GM23338 (cell line): Measurements from ENCODE around the gene PPP2R5C. TPM values are rescaled to one million over a fixed set of nuclear protein-coding genes. Genes with fewer than 3 reads are reported as not detected.
A peak's percentile ranks its signal among the peaks of the same experiment; 100 is the strongest.

Experiments used
- ATAC-seq: fragments of 200-7000 bp; cut with Tn5 transposase; 3 replicates; pipeline ENCODE4 v1.9.1; 2020
- DNase-seq: peaks from one replicate; pipeline ENCODE4 v3.0.0-alpha.2; 2015; ENCODE audit warnings: low spot score
- H2AFZ ChIP-seq: fragments of 200-600 bp; sonication (generic); 2 replicates; pipeline ENCODE4 v1.8.0; 2016; ENCODE audit warnings: antibody characterized with exemption, mild to moderate bottlenecking, moderate library complexity
- H3F3A ChIP-seq: fragments of 200-600 bp; sonication (generic); replicated peaks from 2 replicates; pipeline ENCODE4 v1.8.0; 2017; ENCODE audit warnings: antibody characterized with exemption, mixed run types, low read depth
- H3K27ac ChIP-seq: fragments of 200-600 bp; sonication (generic); 2 replicates; pipeline ENCODE4 v1.6.1; 2016; ENCODE audit warnings: low read depth
- H3K27me3 ChIP-seq: fragments of 200-600 bp; sonication (generic); 2 replicates; pipeline ENCODE4 v1.8.0; 2016; ENCODE audit warnings: mild to moderate bottlenecking, mixed run types, moderate library complexity; ENCODE audit not compliant: insufficient read depth
- H3K36me3 ChIP-seq: fragments of 200-600 bp; sonication (generic); 2 replicates; pipeline ENCODE4 v1.8.0; 2016; ENCODE audit warnings: mild to moderate bottlenecking; ENCODE audit not compliant: insufficient read depth
- H3K4me1 ChIP-seq: fragments of 200-600 bp; sonication (generic); 2 replicates; pipeline ENCODE4 v1.8.0; 2016; ENCODE audit warnings: mild to moderate bottlenecking, moderate library complexity; ENCODE audit not compliant: insufficient read depth
- H3K4me2 ChIP-seq: fragments of 200-600 bp; sonication (generic); 2 replicates; pipeline ENCODE4 v1.7.1; 2017; ENCODE audit warnings: mixed run types
- H3K4me3 ChIP-seq: fragments of 200-600 bp; sonication (generic); 2 replicates; pipeline ENCODE4 v1.6.1; 2016; ENCODE audit warnings: mixed run types
- H3K79me2 ChIP-seq: fragments of 200-600 bp; sonication (generic); replicated peaks from 2 replicates; pipeline ENCODE4 v1.8.0; 2017; ENCODE audit warnings: mild to moderate bottlenecking; ENCODE audit not compliant: insufficient read depth
- H3K9me2 ChIP-seq: fragments of 200-600 bp; sonication (generic); 2 replicates; pipeline ENCODE4 v1.8.0; 2017; ENCODE audit not compliant: insufficient read depth
- H4K20me1 ChIP-seq: fragments of 200-600 bp; sonication (generic); replicated peaks from 2 replicates; pipeline ENCODE4 v1.8.0; 2017; ENCODE audit warnings: mild to moderate bottlenecking; ENCODE audit not compliant: insufficient read depth
- H3K27ac Mint-ChIP-seq: 2 replicates; pipeline ENCODE4 v1.8.0; 2020; ENCODE audit warnings: inconsistent platforms, mild to moderate bottlenecking, moderate library complexity, mixed read lengths
- H3K27me3 Mint-ChIP-seq: 3 replicates; pipeline ENCODE4 v1.8.0; 2022; ENCODE audit warnings: low read depth, mild to moderate bottlenecking, moderate library complexity, mixed read lengths, inconsistent platforms; ENCODE audit not compliant: insufficient read depth, poor library complexity
- H3K36me3 Mint-ChIP-seq: 3 replicates; pipeline ENCODE4 v1.8.0; 2021; ENCODE audit warnings: low read depth, mild to moderate bottlenecking, inconsistent platforms, moderate library complexity, mixed read lengths
- H3K4me1 Mint-ChIP-seq: 3 replicates; pipeline ENCODE4 v1.8.0; 2020; ENCODE audit warnings: mild to moderate bottlenecking, inconsistent platforms, mixed read lengths
- H3K4me3 Mint-ChIP-seq: 3 replicates; pipeline ENCODE4 v1.8.0; 2021; ENCODE audit warnings: moderate library complexity, mild to moderate bottlenecking, inconsistent platforms, mixed read lengths
- H3K9me3 Mint-ChIP-seq: 3 replicates; pipeline ENCODE4 v1.8.0; 2020; ENCODE audit warnings: moderate library complexity, mild to moderate bottlenecking, inconsistent platforms, mixed read lengths
- CREB1 ChIP-seq: fragments of 250-450 bp; sonication (Bioruptor Pico); IDR thresholded peaks from 2 replicates; pipeline ENCODE4 v1.5.0; 2020; ENCODE audit warnings: low read depth, mild to moderate bottlenecking, moderate library complexity
- EZH2 ChIP-seq: fragments of 200-600 bp; sonication (generic); IDR thresholded peaks from one replicate; pipeline ENCODE4 v1.8.0; 2017; ENCODE audit warnings: antibody characterized with exemption, mild to moderate bottlenecking, low read depth; ENCODE audit not compliant: unreplicated experiment
- EZH2phosphoT487 ChIP-seq: fragments of 200-600 bp; sonication (generic); IDR thresholded peaks from one replicate; pipeline ENCODE4 v1.8.1; 2018; ENCODE audit warnings: antibody characterized with exemption; ENCODE audit not compliant: unreplicated experiment
- JUNB ChIP-seq: IDR thresholded peaks from one replicate; pipeline ENCODE4 v1.6.1; 2016; ENCODE audit warnings: antibody characterized with exemption; ENCODE audit not compliant: unreplicated experiment
- NANOG ChIP-seq: IDR thresholded peaks from 2 replicates; pipeline ENCODE4 v1.6.1; 2016; ENCODE audit warnings: antibody characterized with exemption, borderline replicate concordance
- POLR2AphosphoS5 ChIP-seq: IDR thresholded peaks from 2 replicates; pipeline ENCODE4 v1.6.1; 2016; ENCODE audit warnings: antibody characterized with exemption, low read depth
- REST ChIP-seq: IDR thresholded peaks from one replicate; pipeline ENCODE4 v1.6.1; 2018; ENCODE audit warnings: antibody characterized with exemption; ENCODE audit not compliant: unreplicated experiment
- polyA plus RNA-seq: library from polyadenylated mRNA; unstranded; fragments of >200 nt; fragmentation: Nextera tagmentation; extraction: Ambion mirVana; gene quantifications from 2 replicates; pipeline ENCODE4 v1.2.1, GENCODE V29; 2016
- total RNA-seq: library from RNA; depleted of rRNA; stranded (reverse); fragments of >200 nt; shearing (Covaris generic); gene quantifications from 2 replicates; pipeline ENCODE4 v1.2.3, GENCODE V29; 2014
- TF ChIP-seq, protein P1 (sequence below): IDR thresholded peaks from 2 replicates; pipeline ENCODE4 v1.6.1; 2016; ENCODE audit warnings: antibody characterized with exemption
- TF ChIP-seq, protein P2 (sequence below), 2 experiments: fragments of 200-600 bp in 1 of 2; sonication (generic) in 1 of 2; conservative IDR thresholded peaks; 2 replicates each; pipeline versions ENCODE4 v1.5.1 to v1.6.1; 2016 to 2017; ENCODE audit warnings: antibody characterized with exemption in 2 of 2, low read depth in 2 of 2, mild to moderate bottlenecking in 2 of 2, moderate library complexity in 1 of 2

PPP2R5C gene
- total and polyA plus RNA-seq, 2 experiments from 2014 or later: 75.4 to 79.7 TPM

DNA sequence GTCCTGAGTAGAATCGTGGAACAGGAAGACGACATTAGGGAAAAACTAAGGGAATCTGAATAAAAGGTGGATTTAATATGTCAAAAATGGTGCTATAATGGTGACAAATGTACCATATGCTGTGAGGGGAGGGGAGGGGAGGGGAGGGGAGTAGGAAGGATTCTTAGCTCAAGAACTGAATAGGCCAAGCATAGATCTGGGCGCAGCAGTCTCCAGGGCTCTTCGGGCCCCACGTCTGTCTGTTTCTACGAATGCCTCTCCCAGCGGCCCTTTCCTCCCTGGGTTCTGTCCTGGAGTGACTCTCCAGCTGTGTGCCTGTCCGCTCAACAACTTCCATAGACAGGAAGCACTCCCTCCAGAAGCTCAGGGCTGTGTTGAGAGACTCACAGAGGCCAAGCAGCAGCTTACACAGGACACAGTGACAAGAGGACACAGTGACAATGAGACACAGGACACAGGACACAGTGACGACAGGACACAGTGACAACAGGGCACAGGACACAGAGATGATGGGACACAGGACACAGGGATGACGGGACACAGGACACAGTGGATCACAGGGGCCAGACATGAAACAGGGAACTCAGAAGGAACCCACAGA is 42.4 kb upstream of the PPP2R5C start (continued):
- no peak for TF ChIP-seq REST
- no peak for TF ChIP-seq NANOG
- TF ChIP-seq POLR2AphosphoS5: no peak
- no peak for TF ChIP-seq CREB1 (CRISPR knock-in tag)
- TF ChIP-seq JUNB: no peak
- TF ChIP-seq, protein P1, sequence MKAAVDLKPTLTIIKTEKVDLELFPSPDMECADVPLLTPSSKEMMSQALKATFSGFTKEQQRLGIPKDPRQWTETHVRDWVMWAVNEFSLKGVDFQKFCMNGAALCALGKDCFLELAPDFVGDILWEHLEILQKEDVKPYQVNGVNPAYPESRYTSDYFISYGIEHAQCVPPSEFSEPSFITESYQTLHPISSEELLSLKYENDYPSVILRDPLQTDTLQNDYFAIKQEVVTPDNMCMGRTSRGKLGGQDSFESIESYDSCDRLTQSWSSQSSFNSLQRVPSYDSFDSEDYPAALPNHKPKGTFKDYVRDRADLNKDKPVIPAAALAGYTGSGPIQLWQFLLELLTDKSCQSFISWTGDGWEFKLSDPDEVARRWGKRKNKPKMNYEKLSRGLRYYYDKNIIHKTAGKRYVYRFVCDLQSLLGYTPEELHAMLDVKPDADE: no peak
- no peak for TF ChIP-seq EZH2phosphoT487
- TF ChIP-seq EZH2: no peak

DNA sequence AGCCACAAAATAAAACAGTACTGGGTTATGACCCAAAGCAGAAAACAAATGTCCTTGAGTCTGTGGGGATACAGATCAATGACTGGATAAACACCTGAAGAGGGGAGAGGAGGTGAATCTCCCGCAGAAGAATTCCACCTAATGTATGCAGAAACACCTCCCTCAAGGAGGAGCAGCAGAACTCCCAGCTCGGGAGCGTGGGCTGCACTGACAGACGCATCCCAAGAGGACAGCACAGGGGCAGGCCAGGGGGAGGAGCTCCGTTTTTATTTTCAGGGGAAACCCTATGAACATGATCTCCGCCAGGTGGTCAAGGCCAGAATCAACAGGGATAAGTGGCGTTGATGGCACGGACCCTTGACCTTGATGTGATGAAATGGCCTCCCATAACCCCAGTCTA is 41.8 kb upstream of the PPP2R5C start:
- no peaks in the 10 kb centered on the region for H3K36me3 Mint-ChIP-seq
- peaks cover 4% of the 10 kb centered on the region for H3K9me3 Mint-ChIP-seq
- H3K27ac Mint-ChIP-seq: no peak overlapping the region
- DNase-seq (peak; percentile 64), ATAC-seq (peak; percentile 79)
- Histone ChIP-seq H3K27ac (no peak overlapping the region), H3K4me2 (0 out of 2 replicates have a peak overlapping the region, but pooled peaks have one; percentile 27), H2AFZ (peak overlapping the region; percentile 29; the same call in 1 of the 2 replicates), H3K79me2 (no peaks in the 10 kb centered on the region), H3K4me3 (no peak overlapping the region), H4K20me1 (no peaks in the 10 kb centered on the region), H3K36me3 (no peaks in the 10 kb centered on the region), H3K4me1 (peaks cover 3% of the 10 kb centered on the region; the same call in 1 of the 2 replicates), H3K9me2 (no peaks in the 10 kb centered on the region), H3F3A (no peaks in the 10 kb centered on the region), H3K27me3 (no peaks in the 10 kb centered on the region)
- H3K4me1 Mint-ChIP-seq: peaks cover 27% of the 10 kb centered on the region
- peaks cover 5% of the 10 kb centered on the region for H3K27me3 Mint-ChIP-seq
- no peak for TF ChIP-seq REST
- TF ChIP-seq, protein P2, sequence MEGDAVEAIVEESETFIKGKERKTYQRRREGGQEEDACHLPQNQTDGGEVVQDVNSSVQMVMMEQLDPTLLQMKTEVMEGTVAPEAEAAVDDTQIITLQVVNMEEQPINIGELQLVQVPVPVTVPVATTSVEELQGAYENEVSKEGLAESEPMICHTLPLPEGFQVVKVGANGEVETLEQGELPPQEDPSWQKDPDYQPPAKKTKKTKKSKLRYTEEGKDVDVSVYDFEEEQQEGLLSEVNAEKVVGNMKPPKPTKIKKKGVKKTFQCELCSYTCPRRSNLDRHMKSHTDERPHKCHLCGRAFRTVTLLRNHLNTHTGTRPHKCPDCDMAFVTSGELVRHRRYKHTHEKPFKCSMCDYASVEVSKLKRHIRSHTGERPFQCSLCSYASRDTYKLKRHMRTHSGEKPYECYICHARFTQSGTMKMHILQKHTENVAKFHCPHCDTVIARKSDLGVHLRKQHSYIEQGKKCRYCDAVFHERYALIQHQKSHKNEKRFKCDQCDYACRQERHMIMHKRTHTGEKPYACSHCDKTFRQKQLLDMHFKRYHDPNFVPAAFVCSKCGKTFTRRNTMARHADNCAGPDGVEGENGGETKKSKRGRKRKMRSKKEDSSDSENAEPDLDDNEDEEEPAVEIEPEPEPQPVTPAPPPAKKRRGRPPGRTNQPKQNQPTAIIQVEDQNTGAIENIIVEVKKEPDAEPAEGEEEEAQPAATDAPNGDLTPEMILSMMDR (conservative IDR thresholded peaks at IDR 0.05; ENCODE audit: low read depth in 2 of 2): 0 out of 4 replicates have a peak, but pooled peaks of 1 of the 2 experiments have one; percentile 22
- no peak overlapping the region for H3K4me3 Mint-ChIP-seq
